Natural killer cell (primary cell): ENCODE results near the gene LCP2. TPM values are rescaled to one million over a fixed set of nuclear protein-coding genes. Genes with fewer than 3 reads are reported as not detected.

Experiments used
- ATAC-seq, 3 donors: fragments of 150-1000 bp in 2 of 3; fragments of 200-7000 bp in 1 of 3; cut with Tn5 transposase; 1 replicate in 1 of 3; 2 replicates in 2 of 3; pipeline ENCODE4 v1.10.0; 2021; ENCODE audit warnings: mild to moderate bottlenecking in 2 of 3, moderate library complexity in 2 of 3
- DNase-seq, 2 donors: peaks; one replicate each; pipeline versions ENCODE4 v3.0.0 to v3.0.0-alpha.2; 2013 to 2021; ENCODE audit warnings: mixed read lengths in 1 of 2
- H3K27ac ChIP-seq: one replicate; pipeline ENCODE4 v1.5.1; 2013; ENCODE audit warnings: mild to moderate bottlenecking, low read length
- H3K27me3 ChIP-seq: one replicate; pipeline ENCODE4 v1.6.1; 2013; ENCODE audit warnings: low read length; ENCODE audit not compliant: control insufficient read depth, insufficient read depth
- H3K36me3 ChIP-seq: one replicate; pipeline ENCODE4 v1.6.1; 2013; ENCODE audit warnings: low read length; ENCODE audit not compliant: control insufficient read depth, insufficient read depth
- H3K4me1 ChIP-seq: one replicate; pipeline ENCODE4 v1.6.1; 2013; ENCODE audit warnings: low read length; ENCODE audit not compliant: control insufficient read depth, insufficient read depth
- H3K4me3 ChIP-seq: one replicate; pipeline ENCODE4 v1.5.1; 2013; ENCODE audit warnings: low read length
- H3K9me3 ChIP-seq: one replicate; pipeline ENCODE4 v1.6.1; 2013; ENCODE audit warnings: low read length; ENCODE audit not compliant: control insufficient read depth, insufficient read depth
- H3K27ac Mint-ChIP-seq, 2 donors: one replicate each; pipeline ENCODE4 v1.8.0; 2022; ENCODE audit warnings: mild to moderate bottlenecking in 2 of 2, mixed read lengths in 2 of 2, moderate library complexity in 1 of 2
- H3K27me3 Mint-ChIP-seq, 2 donors: one replicate each; pipeline ENCODE4 v1.8.0; 2022; ENCODE audit warnings: low read depth in 2 of 2, mixed read lengths in 2 of 2
- H3K36me3 Mint-ChIP-seq: one replicate; pipeline ENCODE4 v1.8.0; 2022; ENCODE audit warnings: mixed read lengths
- H3K4me1 Mint-ChIP-seq, 2 donors: one replicate each; pipeline ENCODE4 v1.8.0; 2022; ENCODE audit warnings: mixed read lengths in 2 of 2
- H3K4me3 Mint-ChIP-seq: one replicate; pipeline ENCODE4 v1.8.0; 2022; ENCODE audit warnings: mild to moderate bottlenecking, moderate library complexity, mixed read lengths
- H3K9me3 Mint-ChIP-seq, 2 donors: one replicate each; pipeline ENCODE4 v1.8.0; 2022; ENCODE audit warnings: mixed read lengths in 2 of 2
- CTCF ChIP-seq: fragments of 200-600 bp; IDR thresholded peaks from one replicate; pipeline ENCODE4 v1.8.0; 2022; ENCODE audit warnings: antibody characterized with exemption
- WGBS: methylation state at CpG from one replicate; pipeline ENCODE4 v1.1.7; 2013; ENCODE audit warnings: missing lambda C conversion rate; ENCODE audit not compliant: insufficient coverage; 5-methylcytosine and 5-hydroxymethylcytosine counted together
- intact Hi-C: fragments of 100-400 bp; cut with micrococcal nuclease; formaldehyde crosslinking; loops from one replicate; pipeline ENCODE4 v1.14.2; 2022
- total RNA-seq, 4 donors: library from RNA; stranded (reverse); fragments of 120-200 nt in 1 of 4; gene quantifications; one replicate each; pipeline versions ENCODE4 v1.2.3 to v1.2.4, GENCODE V29; 2013 to 2022

LCP2 gene
- total RNA-seq, 3 donors from 2014 or later (not counting 1 experiment from before 2014, with no cell fraction given) = 376 to 488 (median 450) TPM

- Histone ChIP-seq H3K4me1 (peaks cover 33% of the 10 kb centered on the region), H3K27ac (peak overlapping the region; percentile 62), H3K4me3 (no peak overlapping the region), H3K27me3 (no peaks in the 10 kb centered on the region), H3K36me3 (peaks cover 95% of the 10 kb centered on the region), H3K9me3 (no peaks in the 10 kb centered on the region)
- intact Hi-C loops = loop anchor here (5.0 kb wide), 1 partner anchor 35 kb away; the partner anchor contains the start of gene LCP2
- H3K27me3 Mint-ChIP-seq = no peaks in the 10 kb centered on the region
- H3K4me1 Mint-ChIP-seq = peaks cover 46 to 61% of the 10 kb centered on the region in 2 donors
- peak overlapping the region; percentile 88 to 94 for H3K27ac Mint-ChIP-seq
- peak; percentile 34 to 60 (median 55) for ATAC-seq
- DNase-seq = peak in 1 of 2 donors; percentile 84
- H3K36me3 Mint-ChIP-seq = peaks cover 61% of the 10 kb centered on the region
- peak overlapping the region; percentile 13 for H3K4me3 Mint-ChIP-seq
- no peak for TF ChIP-seq CTCF
- H3K9me3 Mint-ChIP-seq = no peaks in the 10 kb centered on the region
- WGBS = 38% methylated on average over 14 of the region's 15 CpGs
Measured at GRCh38 chr5:170262061-170263045, 35.2 kb downstream of the LCP2 start.

- DNase-seq = no peak
- Mint-ChIP-seq H3K4me3 (peak overlapping the region; percentile 42), H3K9me3 (no peaks in the 10 kb centered on the region), H3K36me3 (peaks cover 68% of the 10 kb centered on the region), H3K4me1 (peaks cover 44 to 61% of the 10 kb centered on the region in 2 donors), H3K27me3 (no peaks in the 10 kb centered on the region), H3K27ac (peak overlapping the region; percentile 88 to 94)
- H3K4me3 ChIP-seq = no peak overlapping the region
- intact Hi-C loops = loop anchor here (5.0 kb wide), 1 partner anchor 36 kb away; the partner anchor contains the start of gene LCP2
- ATAC-seq = no peak
- peaks cover 96% of the 10 kb centered on the region for H3K36me3 ChIP-seq
- H3K4me1 ChIP-seq = peaks cover 26% of the 10 kb centered on the region
- peak overlapping the region; percentile 62 for H3K27ac ChIP-seq
- 92% methylated on average over 2 of the region's 3 CpGs for WGBS
- H3K27me3 ChIP-seq = no peaks in the 10 kb centered on the region
- no peak for TF ChIP-seq CTCF
- H3K9me3 ChIP-seq = no peaks in the 10 kb centered on the region
Measured at GRCh38 chr5:170261528-170262043, 36.0 kb downstream of the LCP2 start.

- Histone ChIP-seq H3K4me3 (no peak overlapping the region), H3K27me3 (no peaks in the 10 kb centered on the region), H3K9me3 (no peaks in the 10 kb centered on the region), H3K36me3 (peaks cover 99% of the 10 kb centered on the region), H3K4me1 (peaks cover 25% of the 10 kb centered on the region), H3K27ac (no peak overlapping the region)
- peak overlapping the region; percentile 84 to 88 for H3K27ac Mint-ChIP-seq
- intact Hi-C loops = no loop called here
- DNase-seq (no peak), ATAC-seq (no peak)
- no peak overlapping the region for H3K4me3 Mint-ChIP-seq
- peaks cover 64 to 78% of the 10 kb centered on the region in 2 donors for H3K4me1 Mint-ChIP-seq
- TF ChIP-seq CTCF = no peak
- no peaks in the 10 kb centered on the region for H3K27me3 Mint-ChIP-seq
- H3K9me3 Mint-ChIP-seq = no peaks in the 10 kb centered on the region
- H3K36me3 Mint-ChIP-seq = peaks cover 66% of the 10 kb centered on the region
- WGBS = 96% methylated on average over 3 of the region's 4 CpGs
Measured at GRCh38 chr5:170257370-170257769, 40.2 kb downstream of the LCP2 start.
